Measurements from ENCODE around the gene STARD5. TPM values are rescaled to one million over a fixed set of nuclear protein-coding genes. Genes with fewer than 3 reads are reported as not detected.
A peak's percentile ranks its signal among the peaks of the same experiment; 100 is the strongest.

Gene STARD5
- total and polyA plus RNA-seq, 2 experiments from 2014 or later = 3.8 to 10.1 TPM

DNA sequence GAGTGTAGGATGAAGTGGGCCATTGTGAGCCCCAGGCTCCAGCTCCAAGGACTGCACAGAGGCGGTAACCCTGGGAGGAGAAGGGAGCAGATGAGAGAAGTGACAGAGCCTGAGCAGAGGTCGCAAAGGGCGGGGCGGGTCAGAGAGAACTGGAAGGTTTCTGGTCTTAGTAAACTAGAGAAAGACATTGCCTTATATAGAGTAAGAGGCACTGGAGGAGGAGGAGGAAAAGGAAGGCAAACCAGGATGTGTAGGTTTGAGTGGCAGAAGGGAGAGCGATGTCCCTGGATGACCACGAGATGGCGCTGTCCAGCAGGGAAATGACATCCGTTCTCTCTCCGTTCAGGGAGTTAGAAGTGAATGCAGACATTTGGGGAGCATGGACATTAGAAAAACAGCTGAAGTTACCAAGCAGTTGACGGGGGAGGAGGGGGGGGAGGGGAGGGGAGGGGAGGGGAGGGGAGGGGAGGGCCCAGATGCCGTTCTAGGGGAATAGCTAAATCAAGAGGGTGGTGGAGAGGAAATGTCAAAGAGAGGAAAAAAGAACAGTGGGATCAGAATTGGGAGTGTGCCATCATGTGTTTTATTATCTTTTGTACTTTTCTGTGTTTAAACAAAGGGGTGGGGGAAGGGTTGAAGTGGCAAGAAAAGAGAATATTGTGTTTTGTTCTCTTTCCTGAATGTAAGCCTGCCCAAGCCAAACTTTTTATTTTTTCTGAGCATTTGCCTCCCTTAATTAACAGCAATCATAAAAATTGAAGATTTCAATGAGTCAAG, 48.8 kb downstream of the STARD5 start:
- Mint-ChIP-seq H3K27ac (peak overlapping the region; percentile 33; the same call in 1 of the 2 replicates), H3K36me3 (ENCODE audit: low read depth) (peaks cover 14% of the 10 kb centered on the region), H3K4me1 (peaks cover 9% of the 10 kb centered on the region; the same call in 2 of the 3 replicates), H3K4me3 (no peak overlapping the region), H3K9me3 (peaks cover 29% of the 10 kb centered on the region), H3K27me3 (ENCODE audit: insufficient read depth, low read depth, poor library complexity) (peaks cover 6% of the 10 kb centered on the region)
- Histone ChIP-seq H3K4me2 (peak overlapping the region; percentile 19; the same call in 1 of the 2 replicates), H3K36me3 (ENCODE audit: insufficient read depth) (no peaks in the 10 kb centered on the region; the same call in 1 of the 2 replicates), H3K9me2 (ENCODE audit: insufficient read depth) (no peaks in the 10 kb centered on the region), H3K4me3 (no peak overlapping the region), H3K27me3 (ENCODE audit: insufficient read depth) (no peaks in the 10 kb centered on the region), H4K20me1 (replicated peaks; ENCODE audit: insufficient read depth) (no peaks in the 10 kb centered on the region), H2AFZ (peak overlapping the region; percentile 67), H3K4me1 (ENCODE audit: insufficient read depth) (peaks cover 6% of the 10 kb centered on the region; the same call in 1 of the 2 replicates), H3F3A (replicated peaks; ENCODE audit: low read depth) (no peaks in the 10 kb centered on the region), H3K79me2 (replicated peaks; ENCODE audit: insufficient read depth) (no peaks in the 10 kb centered on the region), H3K27ac (ENCODE audit: low read depth) (no peak overlapping the region)
- peak; percentile 95 for DNase-seq (ENCODE audit: low spot score)
- peak; percentile 96 for ATAC-seq
- TF ChIP-seq STAT1 (IDR thresholded peaks at IDR 0.05; ENCODE audit: unreplicated experiment) (no peak), ZNF462 (CRISPR knock-in tag; IDR thresholded peaks at IDR 0.05) (no peak), CREB1 (CRISPR knock-in tag; IDR thresholded peaks at IDR 0.05; ENCODE audit: low read depth) (no peak)
- TF ChIP-seq, protein P1, sequence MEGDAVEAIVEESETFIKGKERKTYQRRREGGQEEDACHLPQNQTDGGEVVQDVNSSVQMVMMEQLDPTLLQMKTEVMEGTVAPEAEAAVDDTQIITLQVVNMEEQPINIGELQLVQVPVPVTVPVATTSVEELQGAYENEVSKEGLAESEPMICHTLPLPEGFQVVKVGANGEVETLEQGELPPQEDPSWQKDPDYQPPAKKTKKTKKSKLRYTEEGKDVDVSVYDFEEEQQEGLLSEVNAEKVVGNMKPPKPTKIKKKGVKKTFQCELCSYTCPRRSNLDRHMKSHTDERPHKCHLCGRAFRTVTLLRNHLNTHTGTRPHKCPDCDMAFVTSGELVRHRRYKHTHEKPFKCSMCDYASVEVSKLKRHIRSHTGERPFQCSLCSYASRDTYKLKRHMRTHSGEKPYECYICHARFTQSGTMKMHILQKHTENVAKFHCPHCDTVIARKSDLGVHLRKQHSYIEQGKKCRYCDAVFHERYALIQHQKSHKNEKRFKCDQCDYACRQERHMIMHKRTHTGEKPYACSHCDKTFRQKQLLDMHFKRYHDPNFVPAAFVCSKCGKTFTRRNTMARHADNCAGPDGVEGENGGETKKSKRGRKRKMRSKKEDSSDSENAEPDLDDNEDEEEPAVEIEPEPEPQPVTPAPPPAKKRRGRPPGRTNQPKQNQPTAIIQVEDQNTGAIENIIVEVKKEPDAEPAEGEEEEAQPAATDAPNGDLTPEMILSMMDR (conservative IDR thresholded peaks at IDR 0.05; ENCODE audit: low read depth in 2 of 2) = peak; percentile 89 to 100

Data from GM23338 (cell line).